ENCODE results near the gene CELSR1.

Gene CELSR1

GRCh38 chr22:46551996-46552395, 14.6 kb upstream of the CELSR1 start:
- no peak for DNase-seq

DNA sequence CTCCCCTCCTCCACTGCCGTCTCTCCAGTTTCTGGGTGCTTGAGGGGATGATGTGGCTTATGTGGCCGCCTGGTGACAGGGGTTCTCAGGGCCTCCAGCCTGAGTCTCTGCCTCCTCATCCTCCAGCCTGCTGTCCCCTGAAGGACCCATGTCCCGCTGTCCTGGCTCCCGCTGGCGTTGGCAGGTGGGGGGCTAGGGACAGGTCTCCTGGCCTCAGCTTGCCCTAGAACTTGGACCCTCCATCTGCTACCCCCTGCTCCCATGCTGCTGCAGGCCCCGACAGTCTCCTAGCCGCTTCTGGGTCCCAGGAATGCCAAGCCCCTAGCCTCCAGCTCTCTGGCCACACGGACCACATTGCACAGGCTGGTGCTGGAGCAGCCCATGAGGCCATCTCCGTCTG, 13.9 kb upstream of the CELSR1 start:
- DNase-seq = no peak

- DNase-seq = no peak
Measured at GRCh38 chr22:46549971-46550641, 12.7 kb upstream of the CELSR1 start.

DNA sequence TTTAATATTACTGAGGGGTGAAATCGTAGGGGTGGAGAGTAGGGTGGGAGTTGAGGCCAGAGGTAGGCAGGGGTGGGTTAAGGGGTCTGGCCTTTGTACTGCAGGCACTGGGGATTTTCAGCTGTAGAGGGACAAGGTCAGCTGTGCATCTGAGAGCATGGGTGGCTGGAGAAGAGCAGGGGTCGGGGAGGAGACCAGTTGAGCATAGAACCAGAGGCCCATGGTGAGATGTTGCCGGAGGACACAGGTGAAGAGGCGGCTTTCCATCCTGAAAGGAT, 12.1 kb upstream of the CELSR1 start:
- DNase-seq = no peak

DNA sequence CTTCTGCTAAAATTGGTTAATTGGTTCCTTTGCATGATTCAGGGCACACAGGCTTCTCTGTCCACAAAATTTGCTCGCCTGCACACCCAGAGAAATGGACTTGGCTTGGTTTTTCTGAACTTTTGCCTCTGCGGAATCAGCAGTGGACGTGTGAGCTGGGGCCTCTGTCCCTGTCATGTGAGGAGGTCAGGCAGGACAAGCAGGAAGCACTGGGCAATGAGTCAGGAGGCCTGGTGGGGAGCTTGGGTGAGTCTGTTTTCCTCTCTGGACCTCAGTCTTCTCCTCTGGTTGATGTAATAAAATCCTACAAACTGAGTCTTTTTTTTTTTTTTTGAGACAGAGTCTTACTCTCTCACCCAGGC, 10.4 kb upstream of the CELSR1 start:
- no peak for DNase-seq

- DNase-seq = no peak
Measured at GRCh38 chr22:46547179-46547882, 9.9 kb upstream of the CELSR1 start.

DNA sequence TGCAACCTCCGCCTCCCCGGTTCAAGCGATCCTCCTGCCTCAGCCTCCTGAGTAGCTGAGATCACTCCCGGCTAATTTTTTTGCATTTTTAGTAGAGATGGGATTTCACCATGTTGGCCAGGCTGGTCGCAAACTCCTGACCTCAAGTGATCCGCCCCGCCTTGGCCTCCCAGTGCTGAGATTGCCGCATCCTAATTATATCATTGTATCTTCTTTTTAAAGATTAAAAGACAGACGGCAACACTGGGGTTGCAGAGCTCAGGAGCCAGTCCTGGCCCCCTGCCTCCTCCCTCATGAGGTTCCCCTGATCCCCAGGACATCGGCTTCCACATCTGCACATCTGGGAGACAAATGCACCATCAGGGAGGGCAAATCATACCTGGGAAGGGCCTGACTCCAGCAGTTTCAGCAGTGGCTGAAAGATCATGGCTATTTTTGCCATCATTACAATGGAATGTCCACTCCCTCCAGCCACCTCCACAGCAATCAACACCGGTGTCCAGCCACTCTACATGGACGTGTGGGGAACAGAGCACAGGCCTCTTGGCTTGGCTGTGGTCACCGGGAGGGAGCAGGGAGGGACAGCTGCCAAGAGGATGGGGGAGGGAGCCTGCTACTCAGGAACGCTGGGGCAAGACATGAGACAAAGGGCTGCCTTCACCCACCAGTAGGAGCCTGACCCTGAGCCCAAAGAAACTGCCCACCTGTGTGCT, 9.2 kb upstream of the CELSR1 start:
- DNase-seq = no peak

- no peak for DNase-seq
Measured at GRCh38 chr22:46545086-46545792, 7.8 kb upstream of the CELSR1 start.

- DNase-seq = peak; percentile 54
Measured at GRCh38 chr22:46542011-46542985, 4.9 kb upstream of the CELSR1 start.

GRCh38 chr22:46541536-46541935, 4.1 kb upstream of the CELSR1 start:
- no peak for DNase-seq

DNA sequence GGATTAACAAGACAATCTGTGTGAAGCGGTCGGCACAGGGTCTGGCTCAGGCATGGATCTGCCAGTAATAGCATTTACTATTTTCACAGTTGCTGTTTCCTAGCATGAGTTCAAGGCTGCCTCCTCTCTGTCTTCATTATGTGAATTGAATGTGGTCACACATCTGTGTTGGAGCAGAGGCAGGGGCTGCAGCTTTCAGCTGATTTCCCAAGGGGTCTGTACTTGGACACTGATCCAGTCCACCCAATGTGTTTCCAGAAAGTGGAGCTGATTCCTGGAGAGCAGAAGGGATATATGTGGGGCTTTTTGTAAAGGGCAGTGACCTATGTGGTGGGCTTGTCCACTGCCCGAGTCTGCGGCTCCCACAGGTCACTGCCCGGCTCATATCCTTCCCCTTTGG, 3.5 kb upstream of the CELSR1 start:
- DNase-seq = no peak

DNA sequence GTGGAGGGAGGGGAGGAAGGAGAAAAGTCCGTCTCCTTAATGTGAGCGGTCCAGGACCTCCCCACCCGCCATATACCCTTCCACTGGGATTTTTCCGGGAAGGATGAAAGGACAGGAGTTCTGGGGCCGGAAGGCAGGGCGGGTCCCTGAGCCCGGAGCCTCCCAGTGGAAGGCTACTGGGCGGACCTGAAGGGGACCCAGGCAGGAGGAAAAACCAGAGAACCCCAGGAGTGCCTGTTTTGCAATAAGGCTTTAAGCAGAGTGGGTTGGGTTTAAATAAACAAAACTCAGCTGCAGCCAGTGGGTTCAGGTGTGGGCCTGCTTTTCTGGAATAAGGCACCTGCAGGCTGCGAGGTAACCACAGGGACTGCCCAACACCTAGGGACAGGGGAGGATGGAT, 1.7 kb upstream of the CELSR1 start:
- no peak for DNase-seq

DNA sequence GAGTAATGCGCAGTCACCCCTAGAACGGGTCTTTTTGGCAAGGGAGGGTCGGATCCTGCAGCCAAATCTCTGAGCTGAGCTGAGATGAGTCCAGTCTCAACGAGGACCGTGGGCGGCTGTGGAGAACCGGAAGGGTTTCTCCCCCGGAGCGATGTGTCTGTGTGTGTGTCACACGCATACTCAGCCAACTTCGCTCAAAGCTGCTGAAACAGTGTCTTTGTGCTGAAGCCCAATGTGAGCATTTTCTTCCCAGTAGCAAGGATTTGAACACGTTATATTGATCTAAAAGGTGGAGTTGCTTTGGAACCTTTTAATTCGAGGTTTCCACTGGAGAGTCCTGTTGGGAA, 1.4 kb upstream of the CELSR1 start:
- DNase-seq = no peak

DNA sequence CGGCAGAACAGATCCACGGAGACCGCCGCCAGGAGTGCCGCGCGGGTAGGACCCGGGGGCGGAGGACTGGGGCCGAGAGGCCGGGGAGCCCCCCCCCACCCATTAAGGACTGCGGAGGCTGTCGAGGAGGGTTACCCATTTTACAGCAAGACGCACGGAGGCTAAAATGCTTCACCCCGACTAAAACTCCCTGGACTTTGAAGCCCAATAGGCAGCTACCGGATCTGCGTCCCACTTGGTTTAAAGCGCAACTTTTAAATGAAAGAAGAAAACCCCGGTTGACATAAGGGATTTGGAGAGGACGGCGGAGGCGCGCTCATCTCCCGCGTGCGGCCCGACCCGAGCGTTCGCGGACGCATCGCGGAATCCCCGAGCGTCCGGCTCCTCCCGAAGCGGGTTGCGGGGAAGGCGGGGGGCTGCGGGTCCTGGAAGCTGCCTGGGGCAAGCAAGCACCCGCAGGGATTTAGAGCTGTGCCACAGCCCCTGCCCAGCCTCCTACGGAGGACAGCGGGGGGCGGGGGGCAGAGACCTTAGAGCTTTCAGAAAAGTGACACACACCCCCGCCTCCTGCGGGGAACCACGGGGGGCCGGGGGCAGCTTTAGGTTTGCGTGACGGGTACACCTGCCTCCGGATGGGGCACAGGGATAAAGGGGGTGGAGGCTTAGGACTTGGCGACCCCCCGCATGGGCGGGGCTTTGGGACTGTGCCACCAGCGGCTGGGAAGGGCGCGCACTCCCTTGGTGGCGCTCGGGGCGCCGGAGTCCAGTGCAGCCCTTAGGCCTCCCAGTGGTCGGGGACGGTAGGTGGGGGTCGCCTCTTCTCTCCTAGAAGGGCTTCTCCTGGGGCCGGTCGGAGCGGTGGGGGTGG, 760 bp upstream of the CELSR1 start:
- no peak for DNase-seq

- no peak for DNase-seq
Measured at GRCh38 chr22:46536537-46537224, 739 bp downstream of the CELSR1 start.

DNA sequence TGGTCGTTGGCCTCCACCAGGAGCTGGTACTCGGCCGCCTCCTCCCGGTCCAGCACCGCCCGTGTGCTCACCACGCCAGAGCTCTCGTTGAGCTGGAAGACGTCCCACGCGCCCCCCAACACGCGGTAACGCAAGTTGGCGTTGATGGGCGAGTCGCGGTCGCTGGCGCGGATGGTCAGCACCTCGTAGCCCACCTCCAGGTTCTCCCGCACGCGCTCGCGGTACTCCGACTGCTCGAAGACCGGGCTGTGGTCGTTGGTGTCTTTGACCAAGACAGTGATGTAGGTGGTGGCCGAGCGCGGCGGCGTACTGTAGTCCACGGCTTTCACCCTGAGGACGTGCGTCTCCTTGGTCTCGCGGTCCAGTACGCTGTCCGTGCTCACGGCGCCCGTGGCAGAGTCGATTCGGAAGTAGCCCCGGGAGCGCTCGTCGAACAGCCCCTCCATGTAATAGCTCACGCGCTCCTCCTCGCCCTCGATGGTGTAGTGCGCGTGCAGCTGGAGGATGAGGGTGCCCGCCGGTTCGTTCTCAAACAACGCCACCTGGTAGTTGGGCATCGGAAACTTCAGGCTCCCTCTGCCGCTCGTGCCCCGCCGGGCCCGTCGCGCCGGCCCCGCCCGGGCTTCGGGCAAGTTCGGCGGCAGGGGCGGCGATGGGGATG, 1.4 kb downstream of the CELSR1 start:
- DNase-seq = no peak

- DNase-seq = no peak
Measured at GRCh38 chr22:46534901-46535630, 2.4 kb downstream of the CELSR1 start.

- DNase-seq = no peak
Measured at GRCh38 chr22:46534177-46534776, 3.1 kb downstream of the CELSR1 start.
